HEK293 (cell line): ENCODE results near the gene COQ10A.

ENCODE experiments used
- GFI1B ChIP-seq: fragments of 450-650 bp; formaldehyde crosslinking; IDR thresholded peaks from 2 replicates; pipeline ENCODE4 v1.5.1; 2016; ENCODE audit warnings: missing biosample characterization, missing genetic modification characterization
- GLIS1 ChIP-seq: fragments of 450-650 bp; formaldehyde crosslinking; IDR thresholded peaks from 2 replicates; pipeline ENCODE4 v1.5.1; 2016; ENCODE audit warnings: missing biosample characterization, missing genetic modification characterization
- KLF16 ChIP-seq: fragments of 450-650 bp; formaldehyde crosslinking; IDR thresholded peaks from 2 replicates; pipeline ENCODE4 v1.5.1; 2017; ENCODE audit warnings: missing biosample characterization, missing genetic modification characterization
- SETDB1 ChIP-seq: IDR thresholded peaks from one replicate; pipeline ENCODE4 v1.6.1; 2017; ENCODE audit warnings: mild to moderate bottlenecking, low read length, moderate library complexity, mixed read lengths; ENCODE audit not compliant: insufficient read length
- SP3 ChIP-seq: fragments of 450-650 bp; formaldehyde crosslinking; IDR thresholded peaks from 2 replicates; pipeline ENCODE4 v1.5.1; 2016; ENCODE audit warnings: missing biosample characterization, missing genetic modification characterization
- TRIM28 ChIP-seq: IDR thresholded peaks from 2 replicates; pipeline ENCODE4 v1.6.1; 2011; ENCODE audit warnings: low read length, control low read depth, borderline replicate concordance
- YY2 ChIP-seq: fragments of 450-650 bp; formaldehyde crosslinking; IDR thresholded peaks from 2 replicates; pipeline ENCODE4 v1.5.1; 2016; ENCODE audit warnings: missing biosample characterization, missing genetic modification characterization
- ZBTB44 ChIP-seq: fragments of 450-650 bp; IDR thresholded peaks from 2 replicates; pipeline ENCODE4 v1.5.1; 2018; ENCODE audit warnings: missing biosample characterization, mild to moderate bottlenecking, missing genetic modification characterization
- ZFP3 ChIP-seq: fragments of 450-650 bp; formaldehyde crosslinking; IDR thresholded peaks from 2 replicates; pipeline ENCODE4 v1.5.1; 2016; ENCODE audit warnings: low read depth, missing biosample characterization, missing genetic modification characterization
- ZNF2 ChIP-seq: fragments of 450-650 bp; formaldehyde crosslinking; IDR thresholded peaks from 2 replicates; pipeline ENCODE4 v1.5.1; 2016; ENCODE audit warnings: missing biosample characterization, missing genetic modification characterization
- ZNF311 ChIP-seq: fragments of 450-650 bp; formaldehyde crosslinking; IDR thresholded peaks from 2 replicates; pipeline ENCODE4 v1.5.1; 2017; ENCODE audit warnings: missing biosample characterization, missing genetic modification characterization, borderline replicate concordance
- ZNF366 ChIP-seq: fragments of 450-650 bp; formaldehyde crosslinking; conservative IDR thresholded peaks from 2 replicates; pipeline ENCODE4 v1.5.1; 2016; ENCODE audit warnings: missing biosample characterization, missing genetic modification characterization
- ZNF394 ChIP-seq: fragments of 450-650 bp; formaldehyde crosslinking; IDR thresholded peaks from 2 replicates; pipeline ENCODE4 v1.5.1; 2016; ENCODE audit warnings: missing biosample characterization, missing genetic modification characterization, mild to moderate bottlenecking, moderate library complexity, borderline replicate concordance
- ZNF398 ChIP-seq: fragments of 450-650 bp; formaldehyde crosslinking; IDR thresholded peaks from 2 replicates; pipeline ENCODE4 v1.5.1; 2017; ENCODE audit warnings: missing biosample characterization, missing genetic modification characterization
- ZNF404 ChIP-seq: fragments of 450-650 bp; formaldehyde crosslinking; IDR thresholded peaks from 2 replicates; pipeline ENCODE4 v1.5.1; 2017; ENCODE audit warnings: missing biosample characterization, missing genetic modification characterization
- ZNF510 ChIP-seq: fragments of 450-650 bp; formaldehyde crosslinking; IDR thresholded peaks from 2 replicates; pipeline ENCODE4 v1.5.1; 2018; ENCODE audit warnings: mild to moderate bottlenecking, missing genetic modification characterization, missing biosample characterization; ENCODE audit not compliant: insufficient replicate concordance
- ZNF514 ChIP-seq: fragments of 450-650 bp; formaldehyde crosslinking; IDR thresholded peaks from 2 replicates; pipeline ENCODE4 v1.5.1; 2016; ENCODE audit warnings: missing biosample characterization, missing genetic modification characterization
- ZNF843 ChIP-seq: fragments of 450-650 bp; formaldehyde crosslinking; IDR thresholded peaks from 2 replicates; pipeline ENCODE4 v1.5.1; 2016; ENCODE audit warnings: missing biosample characterization, missing genetic modification characterization
- TF ChIP-seq, protein P1 (sequence below): fragments of 450-650 bp; formaldehyde crosslinking; conservative IDR thresholded peaks from 2 replicates; pipeline ENCODE4 v1.5.1; 2016; ENCODE audit warnings: low read depth, missing biosample characterization, missing genetic modification characterization
- TF ChIP-seq, protein P2 (sequence below): fragments of 450-650 bp; formaldehyde crosslinking; IDR thresholded peaks from 2 replicates; pipeline ENCODE4 v1.5.1; 2016; ENCODE audit warnings: missing biosample characterization, missing genetic modification characterization
- TF ChIP-seq, protein P3 (sequence below): fragments of 450-650 bp; formaldehyde crosslinking; IDR thresholded peaks from 2 replicates; pipeline ENCODE4 v1.5.0; 2017; ENCODE audit warnings: missing biosample characterization, missing genetic modification characterization, borderline replicate concordance
- TF ChIP-seq, protein P4 (sequence below): fragments of 450-650 bp; formaldehyde crosslinking; IDR thresholded peaks from 2 replicates; pipeline ENCODE4 v1.5.1; 2016; ENCODE audit warnings: missing biosample characterization, missing genetic modification characterization, borderline replicate concordance

COQ10A gene

GRCh38 chr12:56224102-56224701, 42.5 kb upstream of the COQ10A start, which contains the start of gene NABP2 (continued):
- TF ChIP-seq GLIS1 (tag by site-specific recombination) (peak; percentile 72; the same call in 1 of the 2 replicates), ZBTB44 (no peak), ZNF398 (no peak), ZNF366 (tag by site-specific recombination) (peak; percentile 68), KLF16 (tag by site-specific recombination) (no peak), SETDB1 (no peak), ZNF311 (no peak), ZNF510 (tag by site-specific recombination) (no peak), YY2 (no peak), TRIM28 (peak; percentile 76; the same call in 1 of the 2 replicates), ZNF394 (tag by site-specific recombination) (peak; percentile 38; the same call in 1 of the 2 replicates), ZNF404 (no peak), ZNF2 (tag by site-specific recombination) (peak; percentile 80; the same call in 1 of the 2 replicates), ZNF514 (no peak), SP3 (tag by site-specific recombination) (peak; percentile 64), GFI1B (tag by site-specific recombination) (no peak), ZFP3 (tag by site-specific recombination) (no peak), ZNF843 (no peak)
- TF ChIP-seq, protein P1, sequence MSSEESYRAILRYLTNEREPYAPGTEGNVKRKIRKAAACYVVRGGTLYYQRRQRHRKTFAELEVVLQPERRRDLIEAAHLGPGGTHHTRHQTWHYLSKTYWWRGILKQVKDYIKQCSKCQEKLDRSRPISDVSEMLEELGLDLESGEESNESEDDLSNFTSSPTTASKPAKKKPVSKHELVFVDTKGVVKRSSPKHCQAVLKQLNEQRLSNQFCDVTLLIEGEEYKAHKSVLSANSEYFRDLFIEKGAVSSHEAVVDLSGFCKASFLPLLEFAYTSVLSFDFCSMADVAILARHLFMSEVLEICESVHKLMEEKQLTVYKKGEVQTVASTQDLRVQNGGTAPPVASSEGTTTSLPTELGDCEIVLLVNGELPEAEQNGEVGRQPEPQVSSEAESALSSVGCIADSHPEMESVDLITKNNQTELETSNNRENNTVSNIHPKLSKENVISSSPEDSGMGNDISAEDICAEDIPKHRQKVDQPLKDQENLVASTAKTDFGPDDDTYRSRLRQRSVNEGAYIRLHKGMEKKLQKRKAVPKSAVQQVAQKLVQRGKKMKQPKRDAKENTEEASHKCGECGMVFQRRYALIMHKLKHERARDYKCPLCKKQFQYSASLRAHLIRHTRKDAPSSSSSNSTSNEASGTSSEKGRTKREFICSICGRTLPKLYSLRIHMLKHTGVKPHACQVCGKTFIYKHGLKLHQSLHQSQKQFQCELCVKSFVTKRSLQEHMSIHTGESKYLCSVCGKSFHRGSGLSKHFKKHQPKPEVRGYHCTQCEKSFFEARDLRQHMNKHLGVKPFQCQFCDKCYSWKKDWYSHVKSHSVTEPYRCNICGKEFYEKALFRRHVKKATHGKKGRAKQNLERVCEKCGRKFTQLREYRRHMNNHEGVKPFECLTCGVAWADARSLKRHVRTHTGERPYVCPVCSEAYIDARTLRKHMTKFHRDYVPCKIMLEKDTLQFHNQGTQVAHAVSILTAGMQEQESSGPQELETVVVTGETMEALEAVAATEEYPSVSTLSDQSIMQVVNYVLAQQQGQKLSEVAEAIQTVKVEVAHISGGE (tag by site-specific recombination), result peak; percentile 94
- TF ChIP-seq, protein P2, sequence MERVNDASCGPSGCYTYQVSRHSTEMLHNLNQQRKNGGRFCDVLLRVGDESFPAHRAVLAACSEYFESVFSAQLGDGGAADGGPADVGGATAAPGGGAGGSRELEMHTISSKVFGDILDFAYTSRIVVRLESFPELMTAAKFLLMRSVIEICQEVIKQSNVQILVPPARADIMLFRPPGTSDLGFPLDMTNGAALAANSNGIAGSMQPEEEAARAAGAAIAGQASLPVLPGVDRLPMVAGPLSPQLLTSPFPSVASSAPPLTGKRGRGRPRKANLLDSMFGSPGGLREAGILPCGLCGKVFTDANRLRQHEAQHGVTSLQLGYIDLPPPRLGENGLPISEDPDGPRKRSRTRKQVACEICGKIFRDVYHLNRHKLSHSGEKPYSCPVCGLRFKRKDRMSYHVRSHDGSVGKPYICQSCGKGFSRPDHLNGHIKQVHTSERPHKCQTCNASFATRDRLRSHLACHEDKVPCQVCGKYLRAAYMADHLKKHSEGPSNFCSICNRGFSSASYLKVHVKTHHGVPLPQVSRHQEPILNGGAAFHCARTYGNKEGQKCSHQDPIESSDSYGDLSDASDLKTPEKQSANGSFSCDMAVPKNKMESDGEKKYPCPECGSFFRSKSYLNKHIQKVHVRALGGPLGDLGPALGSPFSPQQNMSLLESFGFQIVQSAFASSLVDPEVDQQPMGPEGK, result peak; percentile 94
- TF ChIP-seq, protein P3, sequence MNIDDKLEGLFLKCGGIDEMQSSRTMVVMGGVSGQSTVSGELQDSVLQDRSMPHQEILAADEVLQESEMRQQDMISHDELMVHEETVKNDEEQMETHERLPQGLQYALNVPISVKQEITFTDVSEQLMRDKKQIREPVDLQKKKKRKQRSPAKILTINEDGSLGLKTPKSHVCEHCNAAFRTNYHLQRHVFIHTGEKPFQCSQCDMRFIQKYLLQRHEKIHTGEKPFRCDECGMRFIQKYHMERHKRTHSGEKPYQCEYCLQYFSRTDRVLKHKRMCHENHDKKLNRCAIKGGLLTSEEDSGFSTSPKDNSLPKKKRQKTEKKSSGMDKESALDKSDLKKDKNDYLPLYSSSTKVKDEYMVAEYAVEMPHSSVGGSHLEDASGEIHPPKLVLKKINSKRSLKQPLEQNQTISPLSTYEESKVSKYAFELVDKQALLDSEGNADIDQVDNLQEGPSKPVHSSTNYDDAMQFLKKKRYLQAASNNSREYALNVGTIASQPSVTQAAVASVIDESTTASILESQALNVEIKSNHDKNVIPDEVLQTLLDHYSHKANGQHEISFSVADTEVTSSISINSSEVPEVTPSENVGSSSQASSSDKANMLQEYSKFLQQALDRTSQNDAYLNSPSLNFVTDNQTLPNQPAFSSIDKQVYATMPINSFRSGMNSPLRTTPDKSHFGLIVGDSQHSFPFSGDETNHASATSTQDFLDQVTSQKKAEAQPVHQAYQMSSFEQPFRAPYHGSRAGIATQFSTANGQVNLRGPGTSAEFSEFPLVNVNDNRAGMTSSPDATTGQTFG (tag by site-specific recombination), result no peak
- TF ChIP-seq, protein P4, sequence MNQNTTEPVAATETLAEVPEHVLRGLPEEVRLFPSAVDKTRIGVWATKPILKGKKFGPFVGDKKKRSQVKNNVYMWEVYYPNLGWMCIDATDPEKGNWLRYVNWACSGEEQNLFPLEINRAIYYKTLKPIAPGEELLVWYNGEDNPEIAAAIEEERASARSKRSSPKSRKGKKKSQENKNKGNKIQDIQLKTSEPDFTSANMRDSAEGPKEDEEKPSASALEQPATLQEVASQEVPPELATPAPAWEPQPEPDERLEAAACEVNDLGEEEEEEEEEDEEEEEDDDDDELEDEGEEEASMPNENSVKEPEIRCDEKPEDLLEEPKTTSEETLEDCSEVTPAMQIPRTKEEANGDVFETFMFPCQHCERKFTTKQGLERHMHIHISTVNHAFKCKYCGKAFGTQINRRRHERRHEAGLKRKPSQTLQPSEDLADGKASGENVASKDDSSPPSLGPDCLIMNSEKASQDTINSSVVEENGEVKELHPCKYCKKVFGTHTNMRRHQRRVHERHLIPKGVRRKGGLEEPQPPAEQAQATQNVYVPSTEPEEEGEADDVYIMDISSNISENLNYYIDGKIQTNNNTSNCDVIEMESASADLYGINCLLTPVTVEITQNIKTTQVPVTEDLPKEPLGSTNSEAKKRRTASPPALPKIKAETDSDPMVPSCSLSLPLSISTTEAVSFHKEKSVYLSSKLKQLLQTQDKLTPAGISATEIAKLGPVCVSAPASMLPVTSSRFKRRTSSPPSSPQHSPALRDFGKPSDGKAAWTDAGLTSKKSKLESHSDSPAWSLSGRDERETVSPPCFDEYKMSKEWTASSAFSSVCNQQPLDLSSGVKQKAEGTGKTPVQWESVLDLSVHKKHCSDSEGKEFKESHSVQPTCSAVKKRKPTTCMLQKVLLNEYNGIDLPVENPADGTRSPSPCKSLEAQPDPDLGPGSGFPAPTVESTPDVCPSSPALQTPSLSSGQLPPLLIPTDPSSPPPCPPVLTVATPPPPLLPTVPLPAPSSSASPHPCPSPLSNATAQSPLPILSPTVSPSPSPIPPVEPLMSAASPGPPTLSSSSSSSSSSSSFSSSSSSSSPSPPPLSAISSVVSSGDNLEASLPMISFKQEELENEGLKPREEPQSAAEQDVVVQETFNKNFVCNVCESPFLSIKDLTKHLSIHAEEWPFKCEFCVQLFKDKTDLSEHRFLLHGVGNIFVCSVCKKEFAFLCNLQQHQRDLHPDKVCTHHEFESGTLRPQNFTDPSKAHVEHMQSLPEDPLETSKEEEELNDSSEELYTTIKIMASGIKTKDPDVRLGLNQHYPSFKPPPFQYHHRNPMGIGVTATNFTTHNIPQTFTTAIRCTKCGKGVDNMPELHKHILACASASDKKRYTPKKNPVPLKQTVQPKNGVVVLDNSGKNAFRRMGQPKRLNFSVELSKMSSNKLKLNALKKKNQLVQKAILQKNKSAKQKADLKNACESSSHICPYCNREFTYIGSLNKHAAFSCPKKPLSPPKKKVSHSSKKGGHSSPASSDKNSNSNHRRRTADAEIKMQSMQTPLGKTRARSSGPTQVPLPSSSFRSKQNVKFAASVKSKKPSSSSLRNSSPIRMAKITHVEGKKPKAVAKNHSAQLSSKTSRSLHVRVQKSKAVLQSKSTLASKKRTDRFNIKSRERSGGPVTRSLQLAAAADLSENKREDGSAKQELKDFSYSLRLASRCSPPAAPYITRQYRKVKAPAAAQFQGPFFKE, result no peak
